Astrocyte (in vitro differentiated cells and primary cell): ENCODE data around the gene MPC2. TPM values are rescaled to one million over a fixed set of nuclear protein-coding genes. Genes with fewer than 3 reads are reported as not detected.

Experiments used
- DNase-seq: peaks from one replicate; pipeline ENCODE4 v3.0.0-alpha.2; 2010; ENCODE audit warnings: low read depth
- FAIRE-seq: peaks from 2 replicates; lab custom pipeline; 2011; peaks lifted over from hg19 to GRCh38; lab: Jason Lieb, UNC
- H2AFZ ChIP-seq: 2 replicates; pipeline ENCODE4 v1.6.0; 2012; ENCODE audit warnings: low read depth, low read length, inconsistent platforms
- H3K27ac ChIP-seq: 2 replicates; pipeline ENCODE4 v1.5.1; 2011; ENCODE audit warnings: low read depth, low read length, inconsistent platforms
- H3K27me3 ChIP-seq: 2 replicates; pipeline ENCODE4 v1.6.0; 2011; ENCODE audit warnings: low read length, inconsistent platforms; ENCODE audit not compliant: insufficient read depth
- H3K36me3 ChIP-seq: 2 replicates; pipeline ENCODE4 v1.5.1; 2011; ENCODE audit warnings: low read length, inconsistent platforms; ENCODE audit not compliant: insufficient read depth
- H3K4me1 ChIP-seq: 2 replicates; pipeline ENCODE4 v1.5.1; 2011; ENCODE audit warnings: low read length, inconsistent platforms; ENCODE audit not compliant: insufficient read depth
- H3K4me2 ChIP-seq: 2 replicates; pipeline ENCODE4 v1.6.0; 2012; ENCODE audit warnings: low read length, inconsistent platforms
- H3K4me3 ChIP-seq: 2 replicates; pipeline ENCODE4 v1.5.1; 2011; ENCODE audit warnings: low read depth, mild to moderate bottlenecking, low read length, inconsistent platforms; ENCODE audit not compliant: insufficient read depth
- H3K79me2 ChIP-seq: 2 replicates; pipeline ENCODE4 v1.6.0; 2012; ENCODE audit warnings: mild to moderate bottlenecking, low read length, inconsistent platforms; ENCODE audit not compliant: insufficient read depth
- H3K9ac ChIP-seq: 2 replicates; pipeline ENCODE4 v1.6.0; 2012; ENCODE audit warnings: mild to moderate bottlenecking, low read length, inconsistent platforms
- H3K9me3 ChIP-seq: 2 replicates; pipeline ENCODE4 v1.5.1; 2012; ENCODE audit warnings: low read depth, mild to moderate bottlenecking, low read length, inconsistent platforms; ENCODE audit not compliant: insufficient read depth
- H4K20me1 ChIP-seq: 2 replicates; pipeline ENCODE4 v1.6.0; 2012; ENCODE audit warnings: low read length, inconsistent platforms; ENCODE audit not compliant: insufficient read depth
- H3K27ac Mint-ChIP-seq: one replicate; pipeline ENCODE4 v1.8.0; 2021; ENCODE audit warnings: mild to moderate bottlenecking, mixed read lengths; ENCODE audit not compliant: unreplicated experiment
- H3K27me3 Mint-ChIP-seq: one replicate; pipeline ENCODE4 v1.8.0; 2021; ENCODE audit warnings: low read depth, mixed read lengths; ENCODE audit not compliant: unreplicated experiment
- H3K36me3 Mint-ChIP-seq: one replicate; pipeline ENCODE4 v1.8.0; 2021; ENCODE audit warnings: low read depth, mixed read lengths; ENCODE audit not compliant: unreplicated experiment
- H3K4me1 Mint-ChIP-seq: one replicate; pipeline ENCODE4 v1.8.0; 2021; ENCODE audit warnings: low read depth, mixed read lengths; ENCODE audit not compliant: unreplicated experiment
- H3K4me3 Mint-ChIP-seq: one replicate; pipeline ENCODE4 v1.8.0; 2021; ENCODE audit warnings: mild to moderate bottlenecking, moderate library complexity, mixed read lengths; ENCODE audit not compliant: unreplicated experiment
- H3K9me3 Mint-ChIP-seq: one replicate; pipeline ENCODE4 v1.8.0; 2021; ENCODE audit warnings: mild to moderate bottlenecking, mixed read lengths; ENCODE audit not compliant: unreplicated experiment
- EZH2 ChIP-seq: IDR thresholded peaks from 2 replicates; pipeline ENCODE4 v1.6.1; 2012; ENCODE audit warnings: mild to moderate bottlenecking, low read length, inconsistent platforms; ENCODE audit not compliant: insufficient read depth
- total RNA-seq: library from RNA; stranded (reverse); gene quantifications from 2 replicates; pipeline ENCODE4 v1.2.1, GENCODE V29; 2021
- TF ChIP-seq, protein P1 (sequence below): IDR thresholded peaks from 2 replicates; pipeline ENCODE4 v1.5.1; 2011; ENCODE audit warnings: low read depth, mild to moderate bottlenecking, inconsistent platforms, low read length, moderate library complexity; ENCODE audit not compliant: insufficient read depth

The MPC2 gene
- total RNA-seq, 1 donor from 2014 or later: 62.3 TPM

DNA sequence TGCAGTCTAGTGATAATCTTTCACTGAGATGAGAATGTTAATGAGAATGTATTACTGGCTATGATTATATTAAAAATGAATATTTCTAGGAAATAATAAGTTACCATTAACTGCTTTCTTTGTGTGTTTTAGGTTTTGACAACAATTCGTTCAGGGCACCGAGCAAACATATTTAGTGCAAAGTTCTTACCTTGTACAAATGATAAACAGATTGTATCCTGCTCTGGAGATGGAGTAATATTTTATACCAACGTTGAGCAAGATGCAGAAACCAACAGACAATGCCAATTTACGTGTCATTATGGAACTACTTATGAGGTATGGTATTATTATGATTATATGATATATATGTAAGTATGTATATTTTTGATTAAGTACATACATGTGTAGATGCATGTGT, 37.8 kb upstream of the MPC2 start:
- H2AFZ ChIP-seq: no peak overlapping the region
- H3K36me3 ChIP-seq: peaks cover 12% of the 10 kb centered on the region
- Mint-ChIP-seq H3K27me3 (no peaks in the 10 kb centered on the region), H3K4me1 (no peaks in the 10 kb centered on the region), H3K27ac (no peak overlapping the region), H3K9me3 (peaks cover 2% of the 10 kb centered on the region), H3K36me3 (peaks cover 11% of the 10 kb centered on the region), H3K4me3 (no peak overlapping the region)
- no peak overlapping the region for H3K4me2 ChIP-seq
- DNase-seq: no peak
- peaks cover 4% of the 10 kb centered on the region for H3K79me2 ChIP-seq
- TF ChIP-seq EZH2: no peak
- TF ChIP-seq, protein P1, sequence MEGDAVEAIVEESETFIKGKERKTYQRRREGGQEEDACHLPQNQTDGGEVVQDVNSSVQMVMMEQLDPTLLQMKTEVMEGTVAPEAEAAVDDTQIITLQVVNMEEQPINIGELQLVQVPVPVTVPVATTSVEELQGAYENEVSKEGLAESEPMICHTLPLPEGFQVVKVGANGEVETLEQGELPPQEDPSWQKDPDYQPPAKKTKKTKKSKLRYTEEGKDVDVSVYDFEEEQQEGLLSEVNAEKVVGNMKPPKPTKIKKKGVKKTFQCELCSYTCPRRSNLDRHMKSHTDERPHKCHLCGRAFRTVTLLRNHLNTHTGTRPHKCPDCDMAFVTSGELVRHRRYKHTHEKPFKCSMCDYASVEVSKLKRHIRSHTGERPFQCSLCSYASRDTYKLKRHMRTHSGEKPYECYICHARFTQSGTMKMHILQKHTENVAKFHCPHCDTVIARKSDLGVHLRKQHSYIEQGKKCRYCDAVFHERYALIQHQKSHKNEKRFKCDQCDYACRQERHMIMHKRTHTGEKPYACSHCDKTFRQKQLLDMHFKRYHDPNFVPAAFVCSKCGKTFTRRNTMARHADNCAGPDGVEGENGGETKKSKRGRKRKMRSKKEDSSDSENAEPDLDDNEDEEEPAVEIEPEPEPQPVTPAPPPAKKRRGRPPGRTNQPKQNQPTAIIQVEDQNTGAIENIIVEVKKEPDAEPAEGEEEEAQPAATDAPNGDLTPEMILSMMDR: no peak
- H3K27me3 ChIP-seq: no peaks in the 10 kb centered on the region
- no peak for FAIRE-seq
- H3K4me1 ChIP-seq: no peaks in the 10 kb centered on the region
- no peak overlapping the region for H3K9ac ChIP-seq
- H3K9me3 ChIP-seq: no peaks in the 10 kb centered on the region
- no peak overlapping the region for H3K4me3 ChIP-seq
- no peak overlapping the region for H3K27ac ChIP-seq
- peaks cover 21% of the 10 kb centered on the region for H4K20me1 ChIP-seq

DNA sequence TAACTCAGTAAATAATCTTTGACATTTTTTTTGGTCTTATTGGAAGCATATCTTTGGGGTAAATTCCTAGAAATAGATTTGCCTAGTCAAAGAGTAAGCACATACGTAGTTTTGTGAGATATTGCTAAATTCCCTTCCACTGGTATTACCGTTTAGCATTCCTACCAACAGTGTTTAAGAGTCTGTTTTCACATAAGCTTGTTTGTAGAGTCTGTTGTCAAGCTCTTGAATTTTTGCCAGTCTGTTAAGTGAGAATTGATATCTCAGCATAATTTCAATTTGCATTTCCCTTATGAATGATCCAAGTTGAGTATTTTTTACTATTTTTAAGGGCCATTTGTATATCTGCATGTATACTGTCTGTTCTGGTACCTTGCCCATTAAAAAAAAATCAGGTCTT, 37.0 kb upstream of the MPC2 start:
- no peak for TF ChIP-seq EZH2
- TF ChIP-seq, protein P1: no peak
- Histone ChIP-seq H3K9me3 (no peaks in the 10 kb centered on the region), H3K36me3 (peaks cover 12% of the 10 kb centered on the region), H3K4me1 (no peaks in the 10 kb centered on the region), H4K20me1 (peaks cover 15% of the 10 kb centered on the region), H3K27me3 (no peaks in the 10 kb centered on the region), H2AFZ (no peak overlapping the region), H3K4me2 (no peak overlapping the region), H3K79me2 (peaks cover 4% of the 10 kb centered on the region), H3K9ac (no peak overlapping the region), H3K4me3 (no peak overlapping the region), H3K27ac (no peak overlapping the region)
- H3K27me3 Mint-ChIP-seq: no peaks in the 10 kb centered on the region
- H3K27ac Mint-ChIP-seq: no peak overlapping the region
- DNase-seq: no peak
- H3K4me3 Mint-ChIP-seq: no peak overlapping the region
- H3K9me3 Mint-ChIP-seq: peaks cover 2% of the 10 kb centered on the region
- peak; percentile 13 for FAIRE-seq
- no peaks in the 10 kb centered on the region for H3K4me1 Mint-ChIP-seq
- peaks cover 11% of the 10 kb centered on the region for H3K36me3 Mint-ChIP-seq

DNA sequence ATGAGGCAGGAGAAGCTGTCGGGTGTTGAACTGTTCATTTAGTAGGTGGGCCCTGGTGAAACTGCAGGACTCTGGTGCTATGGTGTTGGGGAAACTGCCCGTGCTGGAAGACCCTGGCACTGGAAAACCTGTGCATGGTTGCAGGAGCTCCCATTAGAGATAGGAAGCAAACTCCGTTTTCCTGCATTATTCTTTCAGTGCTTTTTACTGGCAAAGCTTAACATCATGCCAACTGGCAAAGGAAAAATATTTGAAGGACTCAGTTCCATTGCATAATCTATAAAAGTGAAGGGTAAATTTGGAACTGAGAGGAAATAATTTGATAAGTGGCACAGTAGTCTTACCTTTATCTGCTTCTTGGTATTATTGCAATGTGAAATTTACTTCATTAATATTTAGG, 31.7 kb upstream of the MPC2 start:
- H3K4me1 ChIP-seq: no peaks in the 10 kb centered on the region
- DNase-seq: no peak
- no peak overlapping the region for H3K27ac ChIP-seq
- Mint-ChIP-seq H3K9me3 (no peaks in the 10 kb centered on the region), H3K4me1 (peaks cover 11% of the 10 kb centered on the region), H3K36me3 (peaks cover 9% of the 10 kb centered on the region), H3K4me3 (no peak overlapping the region), H3K27me3 (no peaks in the 10 kb centered on the region), H3K27ac (no peak overlapping the region)
- no peak for FAIRE-seq
- TF ChIP-seq, protein P1: no peak
- TF ChIP-seq EZH2: no peak
- H3K36me3 ChIP-seq: peaks cover 2% of the 10 kb centered on the region
- no peaks in the 10 kb centered on the region for H3K9me3 ChIP-seq
- no peak overlapping the region for H3K4me3 ChIP-seq
- no peak overlapping the region for H3K4me2 ChIP-seq
- H4K20me1 ChIP-seq: peaks cover 26% of the 10 kb centered on the region
- H3K27me3 ChIP-seq: no peaks in the 10 kb centered on the region
- peaks cover 30% of the 10 kb centered on the region for H3K79me2 ChIP-seq
- no peak overlapping the region for H3K9ac ChIP-seq
- no peak overlapping the region for H2AFZ ChIP-seq
